Endothelial cell of umbilical vein (primary cell): ENCODE measurements around the gene SLC9A3. TPM values are rescaled to one million over a fixed set of nuclear protein-coding genes. Genes with fewer than 3 reads are reported as not detected.

Experiments used
- BruUV-seq: library from RNA; stranded (reverse); fragments of 400-500 nt; replicated peaks from 2 replicates; lab custom pipeline; 2021; lab: Mats Ljungman, UMichigan
- CTCF ChIA-PET: fragments of 300-600, 350-600 bp; sonication (Branson Sonifier 250); formaldehyde crosslinking; loops from one replicate; lab custom pipeline; 2021; ENCODE audit warnings: antibody characterized with exemption, inconsistent platforms; lab: Charles Lee
- POLR2A ChIA-PET: fragments of 300-600, 350-600 bp; sonication (Branson Sonifier 250); formaldehyde crosslinking; loops from one replicate; lab custom pipeline; 2021; ENCODE audit warnings: antibody characterized with exemption, inconsistent platforms; lab: Charles Lee
- DNase-seq: peaks from one replicate; pipeline ENCODE4 v3.0.0-alpha.2; 2011; ENCODE audit warnings: low read depth, low spot score
- FAIRE-seq: peaks from 2 replicates; lab custom pipeline; 2011; peaks lifted over from hg19 to GRCh38; lab: Jason Lieb, UNC
- H2AFZ ChIP-seq: 2 replicates; pipeline ENCODE4 v1.6.0; 2012; ENCODE audit warnings: low read depth, low read length, control low read depth, inconsistent platforms
- H3K27ac ChIP-seq: 2 replicates; pipeline ENCODE4 v1.5.1; 2011; ENCODE audit warnings: low read depth, mild to moderate bottlenecking, control low read depth, low read length, moderate library complexity; ENCODE audit not compliant: insufficient read depth
- H3K27me3 ChIP-seq, 2 experiments: 2 replicates each; pipeline versions ENCODE4 v1.6.0 to v1.6.1; 2011; ENCODE audit warnings: low read length in 2 of 2, mixed read lengths in 1 of 2; ENCODE audit not compliant: control insufficient read depth in 2 of 2, insufficient read depth in 2 of 2
- H3K36me3 ChIP-seq, 2 experiments: 2 replicates in 1 of 2; 3 replicates in 1 of 2; pipeline ENCODE4 v1.5.1; 2011; ENCODE audit warnings: low read length in 2 of 2, mild to moderate bottlenecking in 1 of 2, moderate library complexity in 1 of 2; ENCODE audit not compliant: control insufficient read depth in 2 of 2, insufficient read depth in 2 of 2; ENCODE audit errors: extremely low read depth in 1 of 2
- H3K4me1 ChIP-seq: 3 replicates; pipeline ENCODE4 v1.5.1; 2011; ENCODE audit warnings: mild to moderate bottlenecking, low read length; ENCODE audit not compliant: control insufficient read depth, insufficient read depth; ENCODE audit errors: extremely low read depth
- H3K4me2 ChIP-seq: 2 replicates; pipeline ENCODE4 v1.6.1; 2011; ENCODE audit warnings: low read length, control low read depth, mixed read lengths; ENCODE audit not compliant: insufficient read depth
- H3K4me3 ChIP-seq, 3 experiments: fragments of 200-600 bp in 1 of 3; sonication (generic), shearing (Covaris generic) in 1 of 3; replicated peaks in 1 of 3; 2 replicates each; pipeline ENCODE4 v1.5.1; 2011 to 2016; ENCODE audit warnings: control low read depth in 3 of 3, low read length in 3 of 3, mild to moderate bottlenecking in 2 of 3, inconsistent platforms in 1 of 3, low read depth in 1 of 3, moderate library complexity in 1 of 3; ENCODE audit not compliant: insufficient read depth in 1 of 3
- H3K79me2 ChIP-seq: 2 replicates; pipeline ENCODE4 v1.6.0; 2012; ENCODE audit warnings: low read length, inconsistent platforms; ENCODE audit not compliant: control insufficient read depth, insufficient read depth
- H3K9ac ChIP-seq: replicated peaks from 2 replicates; pipeline ENCODE3; 2011; ENCODE audit warnings: low read length, control low read depth; ENCODE audit not compliant: insufficient read depth; ENCODE audit errors: extremely low read depth
- H3K9me1 ChIP-seq: replicated peaks from 3 replicates; pipeline ENCODE4 v1.6.0; 2011; ENCODE audit warnings: mild to moderate bottlenecking, low read length; ENCODE audit not compliant: control insufficient read depth, insufficient read depth; ENCODE audit errors: extremely low read depth
- H3K9me3 ChIP-seq: replicated peaks from 2 replicates; pipeline ENCODE4 v1.5.1; 2012; ENCODE audit warnings: low read length, inconsistent platforms; ENCODE audit not compliant: control insufficient read depth, insufficient read depth
- H4K20me1 ChIP-seq: replicated peaks from 2 replicates; pipeline ENCODE3; 2011; ENCODE audit warnings: mild to moderate bottlenecking, low read length; ENCODE audit not compliant: control insufficient read depth, insufficient read depth; ENCODE audit errors: extremely low read depth
- EZH2 ChIP-seq: IDR thresholded peaks from 2 replicates; pipeline ENCODE4 v1.6.1; 2012; ENCODE audit warnings: borderline replicate concordance, low read depth, mild to moderate bottlenecking, moderate library complexity, low read length, inconsistent platforms; ENCODE audit not compliant: severe bottlenecking
- FOS ChIP-seq: IDR thresholded peaks from 2 replicates; pipeline ENCODE4 v1.6.1; 2011; ENCODE audit warnings: mild to moderate bottlenecking, low read length, moderate library complexity, borderline replicate concordance; ENCODE audit not compliant: insufficient read depth
- GATA2 ChIP-seq: IDR thresholded peaks from 2 replicates; pipeline ENCODE4 v1.7.0; 2011; ENCODE audit warnings: low read depth, mild to moderate bottlenecking, moderate library complexity, mixed read lengths, low read length; ENCODE audit not compliant: insufficient read length, insufficient read depth
- JUN ChIP-seq: IDR thresholded peaks from 2 replicates; pipeline ENCODE4 v1.6.1; 2011; ENCODE audit warnings: borderline replicate concordance, low read depth; ENCODE audit not compliant: insufficient read length, insufficient read depth
- MYC ChIP-seq: IDR thresholded peaks from one replicate; pipeline ENCODE4 v1.6.1; 2011; ENCODE audit warnings: mild to moderate bottlenecking, low read depth, low read length
- POLR2A ChIP-seq: IDR thresholded peaks from 2 replicates; pipeline ENCODE4 v1.6.1; 2012; ENCODE audit warnings: low read depth, mild to moderate bottlenecking, control low read depth, low read length
- POLR2AphosphoS5 ChIP-seq: IDR thresholded peaks from 2 replicates; pipeline ENCODE4 v1.6.1; 2012; ENCODE audit warnings: low read depth, mild to moderate bottlenecking, control low read depth, low read length, moderate library complexity; ENCODE audit not compliant: insufficient read depth
- dilution Hi-C: fragments of 300-500 bp; cut with MboI; formaldehyde crosslinking; loops from one replicate; pipeline ENCODE4 v1.15.0; 2019; ENCODE audit warnings: low sequenced_read_pairs; ENCODE audit not compliant: extremely low pct_ligation_motif_present
- intact Hi-C: fragments of 100-400 bp; cut with micrococcal nuclease; formaldehyde crosslinking; loops from one replicate; pipeline ENCODE4 v1.10.0; 2022
- polyA plus RNA-seq, 4 experiments: library from polyadenylated mRNA; depleted of rRNA in 3 of 4; stranded (reverse) in 3 of 4; unstranded in 1 of 4; fragments of >200 nt; gene quantifications; 2 replicates each; pipeline versions ENCODE4 v1.2.1 to v1.2.3, GENCODE V29; 2011 to 2012; ENCODE audit warnings: missing spikeins in 1 of 4
- total RNA-seq: library from RNA; stranded (reverse); gene quantifications from 2 replicates; pipeline ENCODE4 v1.2.3, GENCODE V29; 2021
- TF ChIP-seq, protein P1 (sequence below): IDR thresholded peaks from 2 replicates; pipeline ENCODE4 v1.6.1; 2011; ENCODE audit not compliant: insufficient read depth, insufficient read length
- TF ChIP-seq, protein P2 (sequence below), 2 donors: IDR thresholded peaks; 1 replicate in 1 of 2; 2 replicates in 1 of 2; pipeline ENCODE4 v1.5.1; 2011; ENCODE audit warnings: low read length in 2 of 2, mild to moderate bottlenecking in 2 of 2, moderate library complexity in 2 of 2, control low read depth in 1 of 2, inconsistent platforms in 1 of 2, low read depth in 1 of 2; ENCODE audit not compliant: insufficient read depth in 1 of 2; ENCODE audit errors: extremely low read depth in 1 of 2

SLC9A3 gene
- total and polyA plus RNA-seq, 2 donors (not counting 3 experiments of a cell fraction or from before 2014, with no cell fraction given): 0.79 to 0.82 TPM

DNA sequence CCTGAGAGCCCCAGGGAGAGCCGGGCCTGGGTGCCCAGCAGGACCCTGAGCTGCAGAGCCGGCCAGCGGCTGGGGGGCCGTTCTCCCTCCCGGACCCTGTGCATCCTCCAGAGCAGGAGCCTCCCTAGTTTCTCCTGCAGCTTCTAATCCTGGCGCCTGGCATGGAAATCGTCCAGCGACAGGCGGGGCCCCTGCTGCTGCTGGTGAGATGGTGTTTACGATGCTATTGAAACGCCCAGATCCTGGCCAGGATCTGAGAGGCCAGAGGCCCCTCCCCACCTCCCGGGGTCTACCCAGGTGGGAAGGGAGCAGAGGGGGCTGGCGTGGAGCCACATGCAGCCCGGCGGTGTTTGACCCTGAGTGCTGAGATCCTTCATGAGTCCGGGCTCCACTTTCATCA is 49.7 kb upstream of the SLC9A3 start:
- no peaks in the 10 kb centered on the region for H3K9me3 ChIP-seq
- H3K27me3 ChIP-seq: peaks cover 9 to 11% of the 10 kb centered on the region in 2 experiments
- CTCF ChIA-PET: no interaction called here
- TF ChIP-seq, protein P1, sequence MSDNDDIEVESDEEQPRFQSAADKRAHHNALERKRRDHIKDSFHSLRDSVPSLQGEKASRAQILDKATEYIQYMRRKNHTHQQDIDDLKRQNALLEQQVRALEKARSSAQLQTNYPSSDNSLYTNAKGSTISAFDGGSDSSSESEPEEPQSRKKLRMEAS: no peak
- TF ChIP-seq EZH2: no peak
- no peak for TF ChIP-seq JUN
- no peak for TF ChIP-seq POLR2A
- TF ChIP-seq GATA2: no peak
- TF ChIP-seq FOS: no peak
- POLR2A ChIA-PET: no interaction called here
- intact Hi-C loops: no loop called here
- H3K9me1 ChIP-seq: no peaks in the 10 kb centered on the region
- dilution Hi-C loops: no loop called here
- no peaks in the 10 kb centered on the region for H3K36me3 ChIP-seq
- DNase-seq: no peak
- H3K4me3 ChIP-seq: no peak overlapping the region
- no peaks in the 10 kb centered on the region for H3K79me2 ChIP-seq
- no peaks in the 10 kb centered on the region for H4K20me1 ChIP-seq
- no peak overlapping the region for H3K4me2 ChIP-seq
- BruUV-seq: no TSS peak
- no peak overlapping the region for H3K9ac ChIP-seq
- H3K4me1 ChIP-seq: no peaks in the 10 kb centered on the region
- H3K27ac ChIP-seq: no peak overlapping the region
- no peak overlapping the region for H2AFZ ChIP-seq
- no peak for FAIRE-seq

DNA sequence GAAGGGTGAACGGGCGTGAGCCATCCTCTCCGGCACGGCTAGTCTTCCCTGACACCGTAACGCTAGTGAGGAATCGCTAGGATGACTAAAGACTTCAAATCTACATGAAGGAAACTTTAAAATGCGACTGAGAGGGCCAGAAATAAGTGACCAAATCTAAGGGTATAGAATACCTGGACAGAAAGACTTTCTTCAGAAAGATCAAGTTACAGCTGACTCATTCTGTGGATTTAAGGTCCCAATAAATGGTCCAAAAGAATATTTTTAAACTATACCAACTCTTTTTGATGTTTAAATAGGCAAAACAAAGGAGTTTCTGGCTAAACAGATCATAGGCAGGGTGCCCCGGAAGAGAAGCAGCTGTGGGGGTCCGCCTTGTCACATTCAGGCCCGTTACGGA is 49.0 kb upstream of the SLC9A3 start:
- Histone ChIP-seq H3K79me2 (no peaks in the 10 kb centered on the region), H4K20me1 (no peaks in the 10 kb centered on the region), H3K9me1 (no peaks in the 10 kb centered on the region), H3K36me3 (no peaks in the 10 kb centered on the region), H2AFZ (no peak overlapping the region), H3K9ac (no peak overlapping the region), H3K27me3 (peaks cover 7% of the 10 kb centered on the region in 2 experiments), H3K4me2 (no peak overlapping the region), H3K9me3 (no peaks in the 10 kb centered on the region), H3K4me1 (no peaks in the 10 kb centered on the region), H3K4me3 (no peak overlapping the region), H3K27ac (no peak overlapping the region)
- TF ChIP-seq MYC: no peak
- TF ChIP-seq POLR2AphosphoS5: no peak
- TF ChIP-seq, protein P1: no peak
- TF ChIP-seq EZH2: no peak
- TF ChIP-seq JUN: no peak
- TF ChIP-seq FOS: no peak
- TF ChIP-seq GATA2: no peak
- TF ChIP-seq POLR2A: no peak
- TF ChIP-seq, protein P2, sequence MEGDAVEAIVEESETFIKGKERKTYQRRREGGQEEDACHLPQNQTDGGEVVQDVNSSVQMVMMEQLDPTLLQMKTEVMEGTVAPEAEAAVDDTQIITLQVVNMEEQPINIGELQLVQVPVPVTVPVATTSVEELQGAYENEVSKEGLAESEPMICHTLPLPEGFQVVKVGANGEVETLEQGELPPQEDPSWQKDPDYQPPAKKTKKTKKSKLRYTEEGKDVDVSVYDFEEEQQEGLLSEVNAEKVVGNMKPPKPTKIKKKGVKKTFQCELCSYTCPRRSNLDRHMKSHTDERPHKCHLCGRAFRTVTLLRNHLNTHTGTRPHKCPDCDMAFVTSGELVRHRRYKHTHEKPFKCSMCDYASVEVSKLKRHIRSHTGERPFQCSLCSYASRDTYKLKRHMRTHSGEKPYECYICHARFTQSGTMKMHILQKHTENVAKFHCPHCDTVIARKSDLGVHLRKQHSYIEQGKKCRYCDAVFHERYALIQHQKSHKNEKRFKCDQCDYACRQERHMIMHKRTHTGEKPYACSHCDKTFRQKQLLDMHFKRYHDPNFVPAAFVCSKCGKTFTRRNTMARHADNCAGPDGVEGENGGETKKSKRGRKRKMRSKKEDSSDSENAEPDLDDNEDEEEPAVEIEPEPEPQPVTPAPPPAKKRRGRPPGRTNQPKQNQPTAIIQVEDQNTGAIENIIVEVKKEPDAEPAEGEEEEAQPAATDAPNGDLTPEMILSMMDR (IDR thresholded peaks at IDR 0.05; ENCODE audit: extremely low read depth in 1 of 2, insufficient read depth in 1 of 2, low read depth in 1 of 2, low read length in 2 of 2): no peak
- DNase-seq (no peak), FAIRE-seq (no peak)
- intact Hi-C loops (no loop called here), dilution Hi-C loops (no loop called here)
- ChIA-PET CTCF (no interaction called here), POLR2A (no interaction called here)
- BruUV-seq: no TSS peak
